ENCODE measurements around the gene STEEP1. TPM values are rescaled to one million over a fixed set of nuclear protein-coding genes. Genes with fewer than 3 reads are reported as not detected.

The STEEP1 gene
- total RNA-seq = 20.2 and 23.7 TPM in 2 replicates

DNA sequence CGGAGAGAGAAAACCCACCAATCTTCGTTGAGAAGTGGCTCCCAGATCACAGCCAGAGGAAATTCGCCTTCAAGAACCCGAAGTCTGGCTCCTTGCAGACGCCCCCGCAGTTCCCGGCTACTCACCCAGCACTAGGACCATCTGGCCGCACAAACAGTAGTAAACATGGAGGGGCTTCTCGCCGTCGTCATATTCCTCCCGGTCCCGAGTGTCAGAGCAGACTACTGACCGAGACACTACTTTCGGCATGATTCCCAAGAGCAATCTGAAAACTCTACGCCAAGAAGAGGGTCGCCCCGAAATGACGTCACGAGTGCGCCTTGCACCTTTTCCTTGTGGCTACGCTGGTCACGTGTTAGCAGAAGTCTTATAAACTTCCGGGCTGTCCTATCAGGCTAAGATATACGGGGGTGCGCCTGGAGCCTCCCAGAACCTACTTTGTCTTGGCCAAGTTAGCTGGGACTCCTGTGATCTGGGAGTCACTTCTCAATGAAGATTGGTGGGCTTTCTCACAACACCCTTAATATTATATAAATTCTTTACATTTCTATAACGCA lies at the start of gene STEEP1:
Gene STEEP1, minus strand, starts transcription at position 303 of the 557 bp plus-strand sequence. Its CDS starts 54 bp downstream, at position 249.

DNA sequence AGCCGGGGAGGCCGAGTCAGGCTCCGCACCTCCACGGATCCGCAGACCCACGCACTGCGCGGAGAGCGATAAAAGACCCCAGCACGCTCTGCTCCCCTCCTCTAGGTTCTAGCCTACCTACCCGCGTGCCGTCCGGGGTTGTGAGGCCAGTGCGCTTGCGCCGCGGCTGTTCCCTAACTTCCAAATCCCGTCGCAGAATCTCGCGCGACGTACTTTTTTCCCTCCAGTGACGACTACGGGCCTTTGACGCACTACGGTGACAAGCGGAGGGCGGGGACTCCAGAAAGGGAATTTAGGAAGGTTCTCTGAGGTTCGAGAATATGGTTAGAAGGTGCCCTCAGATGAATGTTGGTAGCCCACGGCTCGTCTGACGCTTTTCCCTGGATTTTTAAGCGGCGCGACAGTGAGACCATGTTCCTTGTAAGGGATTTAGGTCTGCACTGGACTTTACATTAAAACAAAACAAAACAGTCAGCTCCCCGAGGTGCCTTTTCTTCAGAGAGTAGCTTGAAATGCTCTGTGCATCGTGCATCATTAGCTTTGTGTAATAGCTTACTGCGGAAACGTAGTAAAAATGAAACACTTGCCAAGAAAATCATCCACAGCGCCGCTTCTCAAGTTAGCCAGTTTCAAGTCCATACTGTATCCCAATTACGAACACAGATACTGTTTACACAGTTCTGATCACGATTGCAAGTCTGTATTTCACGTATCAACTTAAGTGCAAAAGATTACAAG lies 41.2 kb upstream of the STEEP1 start, which contains the start of gene NKRF:
Gene NKRF, minus strand, starts transcription at position 145 of the 738 bp plus-strand sequence.

DNA sequence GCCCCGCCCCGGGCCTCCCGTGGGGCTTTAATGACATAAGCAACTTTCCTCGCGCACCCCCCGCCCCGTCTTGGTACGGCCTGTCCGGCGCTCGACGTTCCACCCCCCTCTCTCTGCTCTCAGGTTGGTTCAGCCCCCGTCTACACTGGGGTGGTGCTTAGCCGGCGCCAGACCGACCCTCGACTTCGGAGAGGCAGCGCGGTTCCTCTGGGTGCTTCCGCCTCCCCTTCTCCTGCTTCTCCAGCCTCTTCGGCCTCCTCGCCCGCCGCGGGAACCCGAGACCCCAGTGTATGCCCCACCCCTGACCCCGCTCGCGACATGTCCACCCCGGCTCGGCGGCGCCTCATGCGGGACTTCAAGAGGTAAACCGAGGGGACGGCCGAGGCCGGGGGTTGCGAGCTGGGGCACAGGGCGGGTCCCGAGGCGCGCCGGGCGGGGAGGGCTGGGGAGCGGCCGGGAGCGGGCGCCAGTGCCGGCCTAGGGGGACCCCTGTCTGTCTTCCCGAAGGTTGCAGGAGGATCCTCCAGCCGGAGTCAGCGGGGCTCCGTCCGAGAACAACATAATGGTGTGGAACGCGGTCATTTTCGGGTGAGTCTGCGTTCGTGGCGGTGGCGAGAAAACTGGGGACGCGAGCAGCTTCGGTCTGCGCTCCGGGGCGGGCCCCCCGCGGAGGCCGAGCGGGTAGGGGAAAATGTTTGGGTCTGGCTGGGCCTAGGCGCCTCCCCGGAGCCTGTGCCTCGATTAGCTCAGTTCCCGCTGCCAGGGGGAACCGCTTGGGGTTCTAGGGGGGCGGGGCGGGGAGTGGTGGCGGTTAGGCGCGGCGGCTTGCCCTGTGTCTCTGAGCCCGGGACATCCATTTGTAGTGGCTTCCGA lies 9.4 kb upstream of the STEEP1 start, which contains the start of gene UBE2A:
Gene UBE2A, plus strand, starts transcription at position 170 of the 873 bp plus-strand sequence. Its CDS starts 149 bp downstream, at position 319.

Other genes with a start within 250 kb of the STEEP1 start
- gene SLC25A43, start 166.1 kb downstream of the STEEP1 start, total RNA-seq = 19.3 and 24.5 TPM in 2 replicates
- 407 and 514 TPM in 2 replicates for gene SLC25A5, start 97.0 kb downstream of the STEEP1 start, total RNA-seq
- gene UBE2A, start 9.2 kb upstream of the STEEP1 start, total RNA-seq = 36.3 and 40.1 TPM in 2 replicates
- gene NKRF, start 41.0 kb upstream of the STEEP1 start, total RNA-seq = 2.0 and 4.4 TPM in 2 replicates
- 16.7 and 20.6 TPM in 2 replicates for gene SEPTIN6, start 127.8 kb upstream of the STEEP1 start, total RNA-seq
- gene SOWAHD, start 193.2 kb upstream of the STEEP1 start, total RNA-seq = not detected in 2 replicates
- 5,842 and 7,254 TPM in 2 replicates for gene RPL39, start 226.2 kb upstream of the STEEP1 start, total RNA-seq